Transverse colon (tissue), 4 donors: Measurements from ENCODE around the gene ESPL1.

Experiments
- CTCF ChIP-seq, 5 experiments: fragments of 200-600 bp in 3 of 5; fragments of 450-650 bp in 2 of 5; sonication (generic) in 3 of 5; IDR thresholded peaks; 1 replicate in 2 of 5; 2 replicates in 3 of 5; pipeline ENCODE4 v1.5.1; 2016 to 2017; ENCODE audit warnings: antibody characterized with exemption in 5 of 5, inconsistent platforms in 3 of 5, mild to moderate bottlenecking in 2 of 5, moderate library complexity in 1 of 5
- EP300 ChIP-seq: sonication (generic); formaldehyde crosslinking; IDR thresholded peaks from one replicate; pipeline ENCODE4 v1.6.1; 2017; ENCODE audit warnings: antibody characterized with exemption, low read depth
- POLR2A ChIP-seq: fragments of 450-650 bp; IDR thresholded peaks from one replicate; pipeline ENCODE4 v1.6.1; 2016; ENCODE audit warnings: antibody characterized with exemption, mild to moderate bottlenecking, moderate library complexity
- POLR2AphosphoS5 ChIP-seq, 3 donors: sonication (generic); formaldehyde crosslinking; IDR thresholded peaks; one replicate each; pipeline ENCODE4 v1.6.1; 2016; ENCODE audit warnings: antibody characterized with exemption in 3 of 3

- no peak for TF ChIP-seq CTCF (IDR thresholded peaks at IDR 0.05)
- TF ChIP-seq EP300, result no peak
- TF ChIP-seq POLR2AphosphoS5 (IDR thresholded peaks at IDR 0.05), result no peak
- TF ChIP-seq POLR2A, result no peak
Observed at GRCh38 chr12:53231921-53232645, 36.0 kb upstream of the ESPL1 start, which contains the start of gene RARG.
